GM21381 (cell line): ENCODE measurements around the gene MYLK4.

Experiments used
- ATAC-seq: cut with Tn5 transposase; IDR thresholded peaks from one replicate; pipeline ENCODE4 v1.9.1; 2021; ENCODE audit warnings: mild to moderate bottlenecking, moderate library complexity; ENCODE audit not compliant: unreplicated experiment

MYLK4 gene

DNA sequence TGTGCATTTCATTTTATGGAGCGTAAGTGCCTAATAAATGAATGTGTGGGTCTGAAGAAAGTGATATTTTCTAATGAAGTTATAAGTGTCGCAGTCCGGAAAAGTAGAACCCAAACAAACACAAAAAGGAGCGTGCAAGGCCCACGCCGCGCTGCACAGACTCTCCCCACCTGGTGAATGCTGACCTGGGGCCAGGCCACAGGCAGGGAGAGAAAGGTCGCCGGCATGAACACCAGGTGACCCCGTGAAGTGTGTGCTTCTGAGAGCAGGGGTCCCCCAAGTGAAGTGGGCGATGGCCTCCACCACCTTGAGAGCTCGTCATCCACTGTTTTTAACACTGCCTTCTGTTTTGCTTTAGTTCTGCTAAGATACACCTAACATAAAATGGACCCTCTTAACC is 114.8 kb downstream of the MYLK4 start:
- ATAC-seq = no peak

DNA sequence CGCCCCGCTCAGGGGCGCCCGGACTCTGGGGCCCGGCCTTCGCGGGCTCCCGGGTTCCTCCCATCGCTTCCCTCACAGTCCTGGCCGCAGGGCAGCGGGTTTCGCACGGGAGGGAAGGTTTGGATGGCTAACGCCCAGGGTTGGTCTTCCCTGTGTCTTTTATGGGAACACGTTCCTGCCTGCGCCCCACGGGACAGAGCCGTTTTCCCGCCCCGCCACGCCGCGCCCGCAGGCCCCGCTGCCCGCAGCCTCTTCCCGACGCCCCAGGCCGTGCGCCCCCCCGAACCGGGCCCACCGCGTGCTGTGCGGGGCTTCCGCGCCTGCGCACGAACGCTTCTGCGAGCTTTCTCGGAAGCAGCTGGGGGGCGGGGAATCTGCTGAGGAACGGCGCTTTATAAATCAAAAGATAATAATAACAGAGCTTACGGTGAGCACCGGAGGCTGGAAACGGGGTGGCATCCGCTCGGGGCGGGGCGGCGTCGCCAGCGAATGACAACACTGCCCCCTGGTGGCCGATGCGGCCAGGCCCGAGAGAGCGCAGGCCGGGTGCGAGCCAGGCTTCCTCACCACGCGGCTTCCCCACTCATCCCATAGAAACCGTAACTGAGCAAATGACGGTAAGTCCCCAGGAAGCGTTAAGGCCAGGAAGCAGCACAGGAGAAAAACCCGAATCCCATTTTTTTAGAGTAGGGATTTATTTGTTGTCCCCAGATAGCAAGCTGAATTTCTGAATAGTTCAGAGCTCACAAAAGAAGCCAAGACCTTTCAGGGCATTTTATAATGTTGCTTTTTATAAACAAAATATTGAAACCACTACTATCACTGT is 116.4 kb downstream of the MYLK4 start:
- ATAC-seq = peak; percentile 92

DNA sequence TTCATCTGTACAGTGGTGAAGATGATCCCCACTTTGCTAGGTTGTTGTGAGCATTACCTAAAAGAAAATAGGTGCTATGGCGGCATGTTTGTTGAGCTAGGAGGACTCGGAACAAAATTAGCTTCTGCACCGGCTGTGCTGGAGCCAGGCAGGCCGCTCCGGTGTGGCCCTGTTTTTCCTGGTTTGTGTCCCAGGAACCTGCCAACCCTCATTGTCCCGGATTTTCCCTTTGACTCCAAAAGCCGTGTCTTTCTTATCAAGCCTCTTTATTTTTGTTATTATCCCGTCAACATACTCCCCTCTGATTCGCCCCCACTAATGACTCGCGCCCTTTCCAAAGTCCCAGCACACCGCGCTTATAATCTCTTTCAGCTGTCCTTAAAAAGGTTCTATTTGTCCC is 117.0 kb downstream of the MYLK4 start:
- no peak for ATAC-seq

DNA sequence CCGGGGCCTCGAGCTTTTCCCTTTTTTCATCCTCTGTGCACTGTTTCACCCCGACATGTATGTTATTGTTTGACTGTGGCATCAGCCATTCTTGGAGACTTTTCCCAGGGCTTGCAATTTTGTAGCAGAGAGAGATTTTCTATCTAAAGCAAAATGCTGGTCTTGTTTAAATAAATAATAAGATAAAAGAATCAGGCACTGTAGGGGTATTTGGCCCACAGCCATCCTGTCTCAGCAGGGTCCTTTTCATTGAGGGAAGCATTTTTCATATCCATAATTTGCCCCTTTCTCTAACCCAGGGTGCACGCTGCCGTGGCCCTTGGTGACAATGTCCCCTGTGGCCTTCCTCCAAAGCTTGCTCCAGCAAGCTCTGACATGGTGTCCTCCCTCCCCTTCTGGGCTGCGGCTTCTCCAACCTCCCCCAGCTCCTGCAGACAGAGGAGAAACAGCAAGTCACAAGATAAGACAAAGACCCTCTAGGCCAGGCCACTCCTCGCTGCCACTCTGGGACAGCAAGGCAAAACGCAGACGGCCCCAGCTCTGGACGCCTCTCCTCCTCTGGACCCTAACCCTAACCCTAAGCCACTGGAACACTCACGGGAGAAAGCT is 117.6 kb downstream of the MYLK4 start:
- ATAC-seq = no peak

DNA sequence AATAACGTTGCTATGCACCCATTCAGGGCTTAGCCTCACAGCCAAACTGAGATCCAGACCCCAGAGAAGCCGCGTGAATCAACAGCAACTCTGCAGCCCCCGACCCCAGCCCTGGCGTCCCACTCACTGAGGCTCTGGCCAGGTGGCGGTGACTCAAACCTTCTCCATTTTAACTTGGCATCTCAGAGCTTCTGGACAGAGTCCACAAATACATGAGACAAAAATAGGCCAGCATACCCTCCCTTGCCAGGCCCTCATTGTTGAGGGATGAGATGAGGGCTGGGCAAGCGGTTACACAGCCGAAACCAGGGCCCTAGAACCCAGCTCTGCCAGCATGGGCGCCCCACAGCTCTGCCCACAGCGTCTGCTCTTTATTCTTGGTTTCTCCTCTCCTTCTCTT is 118.4 kb downstream of the MYLK4 start:
- no peak for ATAC-seq

DNA sequence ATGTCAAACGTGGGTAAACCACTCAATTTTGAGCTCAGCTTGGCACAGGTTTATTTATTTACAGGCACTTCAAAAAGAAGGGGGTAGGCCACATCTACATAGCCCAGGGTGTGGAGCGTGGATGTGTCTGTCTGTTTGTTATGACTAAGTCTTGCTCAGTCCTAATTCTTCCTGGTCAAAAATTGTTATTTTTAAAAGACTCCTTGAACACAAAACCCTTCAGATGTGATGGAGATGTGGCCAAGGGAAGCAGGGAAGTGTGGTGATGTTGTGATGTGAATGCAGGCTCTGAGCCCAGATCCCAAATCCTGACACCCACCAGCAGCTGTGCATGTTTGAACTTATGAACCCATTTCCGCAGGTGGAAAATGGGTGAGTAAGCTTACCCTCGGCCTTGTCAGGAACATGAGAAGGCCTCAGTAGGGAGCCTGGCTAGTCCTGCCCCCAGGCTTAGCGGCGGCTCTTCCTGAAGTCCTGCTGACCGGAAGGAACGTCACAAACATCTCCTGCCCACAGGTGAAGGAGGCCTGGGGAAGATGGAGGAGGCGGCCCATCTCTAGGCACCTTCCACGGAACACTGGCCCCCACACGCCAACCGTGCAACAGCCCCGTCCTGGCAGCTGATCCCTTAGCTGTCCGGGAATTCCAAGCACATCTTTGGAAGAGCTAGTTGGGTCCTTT is 119.7 kb downstream of the MYLK4 start:
- no peak for ATAC-seq

DNA sequence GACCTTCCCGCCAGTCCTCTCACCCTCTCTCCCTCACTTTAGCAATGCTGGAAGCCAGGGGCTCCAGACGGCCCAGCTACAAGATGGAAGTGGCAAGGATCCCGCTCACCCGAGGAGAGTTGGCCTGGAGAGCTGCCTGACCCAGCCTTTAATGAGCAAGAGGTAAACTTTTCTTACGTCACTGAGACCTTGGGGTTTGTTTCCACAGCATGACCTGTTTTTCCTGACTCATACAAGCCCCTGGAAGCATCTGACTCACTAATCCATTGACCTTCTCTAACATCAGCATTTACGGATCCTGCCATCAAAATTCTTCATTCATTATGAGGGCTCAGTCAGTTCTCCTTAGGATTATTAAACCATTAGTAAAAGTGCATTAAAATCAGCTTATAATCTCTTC is 120.4 kb downstream of the MYLK4 start:
- ATAC-seq = no peak

DNA sequence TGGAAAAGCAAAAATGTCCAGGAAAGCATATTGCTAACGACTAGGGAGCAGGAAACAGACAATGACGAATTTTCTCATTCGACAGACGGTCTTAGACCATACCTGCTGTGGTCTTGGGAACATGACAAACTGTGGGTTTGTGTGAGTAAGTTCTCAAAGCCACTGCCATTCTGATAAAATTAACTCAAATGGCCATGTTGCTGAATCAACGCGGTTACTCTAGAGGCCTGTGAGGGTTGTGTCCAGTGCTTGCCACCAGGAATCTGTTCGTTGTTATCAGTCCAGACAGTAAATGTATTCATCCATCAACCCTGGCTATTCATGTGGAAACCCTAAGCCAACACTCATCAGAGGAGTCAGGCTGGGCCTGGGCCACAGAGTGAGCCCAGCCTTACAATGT is 124.3 kb downstream of the MYLK4 start:
- no peak for ATAC-seq

DNA sequence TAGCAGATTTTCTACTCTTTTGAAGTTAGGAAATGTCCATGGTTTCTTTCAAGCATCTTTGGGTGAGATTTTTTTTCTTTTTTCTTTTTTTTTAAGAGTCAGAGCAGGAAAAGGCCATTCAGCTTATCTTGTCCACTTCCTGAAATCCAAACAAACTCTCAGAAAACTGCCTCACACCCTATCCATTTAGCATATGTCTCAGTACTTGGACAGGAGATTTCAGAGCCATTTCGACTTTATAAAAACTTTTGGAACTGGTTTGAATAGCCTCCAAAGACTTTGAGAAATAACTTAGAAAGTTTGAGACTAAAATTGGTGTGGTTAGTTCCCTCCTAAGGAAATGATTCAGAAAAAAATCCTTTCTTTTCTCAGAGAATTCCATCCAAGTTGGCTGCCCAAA is 125.1 kb downstream of the MYLK4 start:
- ATAC-seq = no peak

DNA sequence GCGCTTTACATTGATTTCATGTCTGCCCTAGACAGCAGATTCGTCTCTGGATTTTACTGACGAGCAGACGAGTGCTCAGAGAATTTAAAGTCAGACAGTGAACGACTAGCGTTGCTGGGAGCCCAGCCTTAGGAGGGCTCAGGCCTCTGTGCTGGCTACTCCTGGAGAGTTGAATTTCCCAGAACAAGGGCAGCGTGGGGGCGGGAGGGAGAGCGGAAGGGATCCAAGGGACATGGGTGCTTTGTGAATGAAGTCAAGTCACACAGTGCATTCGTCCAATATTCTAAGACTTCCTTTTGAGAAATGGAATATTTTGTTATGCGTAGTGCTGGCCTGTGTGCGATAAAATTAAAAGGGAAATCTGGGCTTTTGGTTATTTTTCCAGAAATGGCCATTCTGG is 126.5 kb downstream of the MYLK4 start:
- ATAC-seq = no peak

DNA sequence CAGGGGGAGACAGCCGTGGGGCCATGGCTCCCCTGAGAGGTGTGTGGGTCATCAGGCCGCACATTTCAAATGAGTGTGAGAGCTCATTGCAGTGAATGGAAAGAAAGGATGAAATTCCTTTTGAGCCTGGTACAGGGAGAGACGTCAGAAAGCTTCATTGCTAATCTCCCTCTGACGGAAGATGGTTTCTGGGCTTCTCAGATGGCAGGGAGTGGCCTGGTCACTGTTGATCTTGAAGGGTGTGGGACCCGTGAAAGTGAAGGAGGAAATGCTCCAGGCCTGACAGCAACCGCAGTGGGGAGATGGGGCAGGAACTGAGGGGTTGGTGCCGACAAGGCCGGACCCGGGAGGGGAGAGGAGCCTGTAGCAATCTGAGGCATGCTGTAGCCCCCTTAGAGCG is 127.4 kb downstream of the MYLK4 start:
- ATAC-seq = no peak

DNA sequence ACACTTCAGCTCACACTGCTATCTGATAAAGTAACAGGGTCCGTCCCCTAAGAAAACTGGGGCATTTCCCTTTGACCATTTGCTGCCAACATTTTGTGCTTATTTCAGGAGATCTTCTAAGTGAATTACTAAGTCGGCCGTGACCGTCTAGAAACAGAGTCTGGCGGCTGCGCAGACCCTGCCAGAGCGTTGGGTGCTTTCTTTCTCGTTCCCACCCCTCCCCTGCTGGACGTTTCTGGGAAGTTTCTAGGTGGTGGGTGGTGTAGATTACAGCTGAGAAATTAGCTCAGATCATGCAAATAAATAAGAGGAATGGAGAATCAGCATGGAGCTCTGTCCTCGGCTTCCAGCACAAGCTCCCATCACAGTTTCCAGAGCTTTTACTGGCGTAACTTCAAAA is 128.1 kb downstream of the MYLK4 start:
- no peak for ATAC-seq

DNA sequence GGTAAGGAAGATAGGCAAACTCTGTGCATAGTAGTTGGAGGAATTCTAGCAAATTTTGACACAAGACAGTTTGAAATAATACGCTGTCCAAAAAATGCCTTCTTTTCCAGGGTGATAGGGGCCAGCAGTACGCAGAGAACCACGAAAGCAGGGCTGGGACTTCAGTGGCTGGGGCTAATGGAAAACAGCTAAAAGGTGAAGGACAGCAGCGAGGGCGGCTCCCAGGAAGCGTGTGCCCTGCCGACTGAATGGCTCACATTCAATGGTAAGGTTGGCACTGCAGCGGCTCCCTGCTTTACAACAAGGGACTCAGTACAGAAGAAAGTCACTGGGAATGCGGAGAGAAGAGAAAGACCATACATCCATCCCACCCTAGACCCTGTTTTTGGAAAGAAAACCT is 131.1 kb downstream of the MYLK4 start:
- no peak for ATAC-seq

DNA sequence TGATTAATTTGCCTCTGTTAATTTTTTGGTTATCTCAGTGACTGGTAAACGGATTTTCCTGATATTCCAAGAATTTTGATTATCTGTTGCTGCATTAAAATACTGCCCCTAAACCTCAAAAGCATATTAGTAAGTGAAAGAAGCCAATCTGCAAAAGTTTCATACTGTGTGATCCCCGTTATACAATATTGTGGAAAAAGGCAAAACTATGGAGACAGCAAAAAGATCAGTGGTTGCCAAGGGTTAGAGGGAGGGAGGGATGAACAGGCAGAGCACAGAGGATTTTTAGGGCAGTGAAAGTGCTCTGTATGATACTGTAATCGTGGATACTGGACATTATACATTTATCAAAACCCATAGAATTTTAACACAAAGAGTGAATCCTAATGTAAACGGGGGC is 133.0 kb downstream of the MYLK4 start:
- ATAC-seq = no peak

DNA sequence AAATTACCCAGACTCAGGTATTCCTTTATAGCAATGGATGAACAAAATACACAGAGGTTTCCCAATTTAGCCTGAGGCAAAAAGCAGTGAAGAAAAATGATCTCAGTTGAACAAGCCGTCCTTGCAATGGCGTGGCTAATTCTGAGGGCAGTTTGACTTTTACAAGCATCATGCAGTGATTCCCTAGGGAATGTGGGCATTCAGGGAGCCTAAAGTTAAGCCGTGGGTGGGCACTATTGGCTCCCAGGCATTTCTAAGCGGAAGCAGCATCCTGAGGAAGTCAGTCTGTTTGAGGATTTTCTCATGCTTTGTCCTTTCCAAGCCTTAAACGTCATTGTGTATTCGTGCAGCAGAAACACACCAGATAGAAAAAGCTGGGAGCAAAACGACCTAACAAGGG is 133.9 kb downstream of the MYLK4 start:
- no peak for ATAC-seq

DNA sequence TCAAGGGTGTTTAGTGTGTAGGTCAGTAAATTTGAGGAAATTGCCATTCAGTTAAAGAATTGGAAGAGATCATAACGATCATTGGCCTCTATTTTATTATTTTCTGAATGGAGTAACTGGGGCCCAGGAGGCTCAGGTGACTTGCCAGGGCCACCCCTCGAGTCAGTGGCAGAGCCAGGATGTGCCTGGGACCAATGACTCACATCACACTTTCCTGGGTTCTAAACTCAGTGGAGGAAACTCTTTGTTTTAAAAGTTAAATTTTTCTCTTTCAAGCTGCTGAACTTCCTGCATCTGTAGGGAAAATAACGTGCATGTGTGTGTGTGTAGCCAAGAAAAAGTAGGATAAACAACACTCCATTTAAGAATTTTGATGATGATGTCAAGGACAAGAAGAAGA is 135.5 kb downstream of the MYLK4 start:
- no peak for ATAC-seq

DNA sequence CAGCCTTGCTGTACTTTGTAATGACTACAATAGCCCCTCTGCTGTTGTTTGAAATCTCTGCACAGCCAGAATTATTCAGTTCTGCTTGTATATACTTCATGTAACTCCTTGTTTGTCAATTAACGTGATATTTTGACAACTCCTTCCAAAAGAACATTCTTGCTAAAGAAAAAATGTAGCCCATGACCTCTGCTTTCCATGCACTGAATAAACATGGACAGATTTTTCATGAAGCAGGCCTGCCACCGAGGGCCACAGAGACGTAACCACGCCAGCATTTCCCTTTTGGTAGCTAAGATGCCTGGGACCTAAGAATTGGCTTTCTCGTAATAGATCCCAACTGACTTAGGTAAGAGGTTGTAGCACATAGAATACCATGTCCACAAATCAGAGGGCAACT is 135.9 kb downstream of the MYLK4 start:
- no peak for ATAC-seq

DNA sequence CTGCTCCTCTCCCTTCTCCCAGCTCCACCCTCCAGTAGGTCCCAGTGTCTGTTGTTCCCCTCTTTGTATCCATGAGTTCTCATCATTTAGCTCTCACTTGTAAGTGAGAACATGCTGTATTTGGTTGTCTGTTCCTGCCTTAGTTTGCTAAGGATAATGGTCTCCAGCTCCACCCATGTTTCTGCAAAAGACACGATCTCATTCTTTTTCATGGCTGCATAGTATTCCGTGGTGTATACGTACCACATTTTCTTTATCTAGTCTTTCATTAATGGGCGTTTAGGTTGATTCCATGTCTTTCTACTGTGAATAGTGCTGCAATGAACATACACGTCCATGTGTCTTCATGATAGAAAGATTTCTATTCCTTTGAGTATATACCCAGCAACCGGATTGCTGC is 136.6 kb downstream of the MYLK4 start:
- no peak for ATAC-seq
